Colonic mucosa (tissue), 4 donors: ENCODE results near the gene TBRG1. TPM values are rescaled to one million over a fixed set of nuclear protein-coding genes. Genes with fewer than 3 reads are reported as not detected.

Source experiments
- DNase-seq: peaks from one replicate; pipeline ENCODE4 v3.0.0-alpha.2; 2020
- H3K27ac ChIP-seq: fragments of 200-600 bp; one replicate; pipeline ENCODE4 v1.8.0; 2021
- H3K27me3 ChIP-seq: fragments of 200-600 bp; one replicate; pipeline ENCODE4 v1.8.0; 2021
- H3K36me3 ChIP-seq: fragments of 200-600 bp; one replicate; pipeline ENCODE4 v1.8.0; 2021
- H3K4me1 ChIP-seq: fragments of 200-600 bp; one replicate; pipeline ENCODE4 v1.8.0; 2021; ENCODE audit warnings: mild to moderate bottlenecking
- H3K4me3 ChIP-seq: fragments of 200-600 bp; one replicate; pipeline ENCODE4 v1.8.0; 2021
- H3K9ac ChIP-seq, 2 donors: one replicate each; pipeline ENCODE4 v1.7.0; 2013; ENCODE audit warnings: control low read depth in 2 of 2, low read depth in 2 of 2, low read length in 2 of 2
- H3K9me3 ChIP-seq: fragments of 200-600 bp; one replicate; pipeline ENCODE4 v1.8.0; 2021
- CTCF ChIP-seq: fragments of 200-600 bp; IDR thresholded peaks from one replicate; pipeline ENCODE4 v1.8.0; 2022; ENCODE audit warnings: antibody characterized with exemption, mild to moderate bottlenecking
- intact Hi-C: fragments of 100-400 bp; cut with DNase I; formaldehyde crosslinking; loops from one replicate; pipeline ENCODE4 v1.14.1; 2022
- total RNA-seq, 2 donors: library from RNA; stranded (reverse); fragmentation: NEBNext Ultra II Directional in 1 of 2; extraction: Animal tissue kit (Norgen Biotek cat#: 25700) in 1 of 2; gene quantifications; one replicate each; pipeline ENCODE4 v1.2.1, GENCODE V29; 2021
- donor health status: healthy.
- donor health status: DM: no; HTN: no; CAD: no.
- donor health status: DM: no; HTN: no; CAD: no.

Gene TBRG1
- total RNA-seq = 10 to 100 TPM; 25.7 to 29.1 TPM

DNA sequence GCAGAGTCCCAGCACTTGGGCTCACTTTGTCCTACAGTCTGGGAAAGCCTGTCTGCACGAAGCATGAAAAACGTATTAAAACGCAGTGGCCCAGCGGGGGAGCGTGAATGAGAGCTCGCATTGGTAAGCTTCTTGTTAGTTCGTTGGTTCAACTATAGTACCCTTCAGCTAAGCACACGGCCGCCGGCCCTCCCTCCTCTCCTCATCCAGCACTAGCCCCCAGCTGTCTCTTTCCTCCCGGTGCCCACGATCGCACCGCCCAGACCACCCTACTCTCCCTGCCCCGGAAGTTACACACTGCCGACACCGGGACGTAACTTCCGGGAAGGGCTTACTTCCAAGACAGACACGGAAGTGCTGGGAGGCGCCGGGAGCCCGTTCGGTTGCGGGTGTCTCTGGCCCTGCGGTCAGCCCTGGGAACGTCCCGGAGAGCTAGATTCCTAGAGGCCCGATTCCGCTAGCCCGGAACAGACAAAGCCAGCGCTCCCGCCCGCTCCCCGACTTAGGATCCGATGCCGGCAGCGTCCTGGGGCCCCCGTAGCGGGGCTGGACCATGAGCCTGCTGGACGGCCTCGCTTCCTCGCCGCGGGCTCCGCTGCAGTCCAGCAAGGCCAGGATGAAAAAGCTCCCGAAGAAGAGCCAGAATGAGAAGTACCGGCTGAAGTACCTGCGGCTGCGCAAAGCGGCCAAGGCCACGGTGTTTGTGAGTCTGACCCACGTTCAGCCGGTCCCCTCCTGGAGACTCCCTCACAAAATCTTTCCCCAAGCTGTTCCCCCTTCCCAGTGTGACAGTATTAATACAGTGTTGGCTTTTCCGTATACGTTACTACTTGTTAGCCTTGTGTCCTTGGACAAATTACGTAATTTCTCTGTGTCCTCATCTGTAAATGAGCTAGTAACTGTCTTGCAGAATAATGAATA lies at the start of gene TBRG1:
Gene TBRG1 (plus strand): TSS at position 334 of the 921 bp plus-strand sequence. CDS start 220 bp downstream, at position 554.
- H3K27ac ChIP-seq = peak within 1 kb of the TSS; percentile 95
- H3K9me3 ChIP-seq = no peaks in the 10 kb centered on the region
- no peaks in the 10 kb centered on the region for H3K27me3 ChIP-seq
- peak within 1 kb of the TSS; percentile 95 for H3K4me3 ChIP-seq
- intact Hi-C loops = no loop called here
- no peaks in the 10 kb centered on the region for H3K36me3 ChIP-seq
- peaks cover 4% of the 10 kb centered on the region for H3K4me1 ChIP-seq
- peak within 1 kb of the TSS; percentile 88 to 94 for H3K9ac ChIP-seq
- DNase-seq = peak; percentile 93
- TF ChIP-seq CTCF = no peak

GRCh38 chr11:124577716-124578427 lies 44.8 kb upstream of the TBRG1 start:
- no peaks in the 10 kb centered on the region for H3K4me1 ChIP-seq
- intact Hi-C loops = no loop called here
- H3K9me3 ChIP-seq = no peaks in the 10 kb centered on the region
- no peaks in the 10 kb centered on the region for H3K36me3 ChIP-seq
- H3K27me3 ChIP-seq = no peaks in the 10 kb centered on the region
- DNase-seq = no peak
- H3K9ac ChIP-seq = no peak overlapping the region
- no peak overlapping the region for H3K4me3 ChIP-seq
- H3K27ac ChIP-seq = no peak overlapping the region
- no peak for TF ChIP-seq CTCF

- H3K27me3 ChIP-seq = no peaks in the 10 kb centered on the region
- TF ChIP-seq CTCF = no peak
- H3K9ac ChIP-seq = no peak overlapping the region
- H3K9me3 ChIP-seq = no peaks in the 10 kb centered on the region
- no peak for DNase-seq
- intact Hi-C loops = no loop called here
- H3K4me3 ChIP-seq = no peak overlapping the region
- H3K36me3 ChIP-seq = no peaks in the 10 kb centered on the region
- no peaks in the 10 kb centered on the region for H3K4me1 ChIP-seq
- H3K27ac ChIP-seq = no peak overlapping the region
Measured at GRCh38 chr11:124578761-124579160, 43.9 kb upstream of the TBRG1 start.

DNA sequence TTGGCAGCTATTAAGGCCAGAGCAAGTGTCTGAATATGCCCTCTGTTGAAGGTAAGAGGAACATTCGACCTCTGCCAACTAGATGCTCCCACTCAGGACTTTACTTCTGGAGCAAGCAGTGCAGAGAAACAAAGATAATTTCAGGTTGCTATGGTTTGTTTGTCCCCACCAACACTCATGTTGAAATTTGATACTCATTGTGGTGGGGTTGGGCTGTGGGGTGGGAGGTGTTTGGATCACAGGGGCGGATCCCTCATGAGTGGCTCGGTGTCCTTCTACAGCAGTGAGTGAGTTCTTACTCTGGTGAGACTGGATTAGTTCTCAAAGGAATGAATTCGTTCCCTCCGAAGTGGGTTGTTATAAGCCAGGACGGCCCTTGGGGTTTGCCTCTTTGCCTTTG lies 40.8 kb upstream of the TBRG1 start:
- Histone ChIP-seq H3K9me3 (no peaks in the 10 kb centered on the region), H3K9ac (no peak overlapping the region)
- intact Hi-C loops = no loop called here

More for the DNA sequence above, 40.8 kb upstream of the TBRG1 start:
- Histone ChIP-seq H3K4me1 (no peaks in the 10 kb centered on the region), H3K36me3 (no peaks in the 10 kb centered on the region), H3K27me3 (no peaks in the 10 kb centered on the region), H3K27ac (no peak overlapping the region), H3K4me3 (no peak overlapping the region)
- no peak for DNase-seq
- TF ChIP-seq CTCF = no peak
